Stimulated activated naive B cell treated with anti-CD40 and anti-IgM and Interleukin-4, amounts not matched to agents 10 μg/mL and 1 μg/mL and 100 μg/mL, for 72 hours (primary cell): ENCODE data around the gene MPG.
"Not testable (repeated sequence)": the region's sequence is repeated elsewhere in the genome, so short reads cannot be mapped to it uniquely, and the experiment has no call there.

Experiments
- ATAC-seq, 2 donors: fragments of 150-1000 bp; cut with Tn5 transposase; replicated peaks; 2 replicates each; pipeline ENCODE4 v1.10.0; 2021; ENCODE audit warnings: moderate library complexity in 1 of 2
- DNase-seq: peaks from one replicate; pipeline ENCODE4 v3.0.0; 2021
- H3K27ac Mint-ChIP-seq: one replicate; pipeline ENCODE4 v1.8.0; 2022; ENCODE audit warnings: mild to moderate bottlenecking, mixed read lengths
- H3K27me3 Mint-ChIP-seq, 2 donors: one replicate each; pipeline ENCODE4 v1.8.0; 2022; ENCODE audit warnings: mixed read lengths in 2 of 2
- H3K36me3 Mint-ChIP-seq, 2 donors: one replicate each; pipeline ENCODE4 v1.8.0; 2022; ENCODE audit warnings: mixed read lengths in 2 of 2, mild to moderate bottlenecking in 1 of 2
- H3K4me1 Mint-ChIP-seq, 2 donors: one replicate each; pipeline ENCODE4 v1.8.0; 2022; ENCODE audit warnings: mixed read lengths in 2 of 2, mild to moderate bottlenecking in 1 of 2
- H3K4me3 Mint-ChIP-seq, 2 donors: one replicate each; pipeline ENCODE4 v1.8.0; 2022; ENCODE audit warnings: mild to moderate bottlenecking in 2 of 2, mixed read lengths in 2 of 2, moderate library complexity in 1 of 2
- H3K9me3 Mint-ChIP-seq, 2 donors: one replicate each; pipeline ENCODE4 v1.8.0; 2022; ENCODE audit warnings: mixed read lengths in 2 of 2, mild to moderate bottlenecking in 1 of 2

MPG gene

GRCh38 chr16:112153-112840 is 34.3 kb downstream of the MPG start:
- no peak for DNase-seq
- Mint-ChIP-seq H3K27ac (no peak overlapping the region), H3K4me1 (peaks cover 6 to 12% of the 10 kb centered on the region in 2 donors), H3K4me3 (no peak overlapping the region), H3K36me3 (peaks cover 32 to 57% of the 10 kb centered on the region in 2 donors), H3K27me3 (no peaks in the 10 kb centered on the region), H3K9me3 (no peaks in the 10 kb centered on the region)
- ATAC-seq: no peak

- Mint-ChIP-seq H3K4me3 (no peak overlapping the region), H3K36me3 (peaks cover 35 to 52% of the 10 kb centered on the region in 2 donors), H3K27me3 (no peaks in the 10 kb centered on the region), H3K27ac (no peak overlapping the region), H3K4me1 (peaks cover 10 to 12% of the 10 kb centered on the region in 2 donors), H3K9me3 (no peaks in the 10 kb centered on the region)
- ATAC-seq: no peak
- no peak for DNase-seq
Measured at GRCh38 chr16:114327-114726, 36.3 kb downstream of the MPG start.

- Mint-ChIP-seq H3K4me1 (peaks cover 10 to 12% of the 10 kb centered on the region in 2 donors), H3K4me3 (no peak overlapping the region)
Measured at GRCh38 chr16:116015-116414, 38.0 kb downstream of the MPG start.

GRCh38 chr16:117379-118365 is 39.6 kb downstream of the MPG start:
- Mint-ChIP-seq H3K36me3 (peaks cover 25 to 38% of the 10 kb centered on the region in 2 donors), H3K27ac (no peak overlapping the region), H3K27me3 (no peaks in the 10 kb centered on the region), H3K4me1 (peaks cover 10 to 12% of the 10 kb centered on the region in 2 donors), H3K9me3 (no peaks in the 10 kb centered on the region), H3K4me3 (no peak overlapping the region)
- peak; percentile 34 for DNase-seq
- peak; percentile 88 for ATAC-seq

More at GRCh38 chr16:116015-116414, 38.0 kb downstream of the MPG start:
- no peaks in the 10 kb centered on the region for H3K27me3 Mint-ChIP-seq
- H3K36me3 Mint-ChIP-seq: peaks cover 36 to 47% of the 10 kb centered on the region in 2 donors
- ATAC-seq: no peak
- H3K27ac Mint-ChIP-seq: no peak overlapping the region
- DNase-seq: no peak
- H3K9me3 Mint-ChIP-seq: no peaks in the 10 kb centered on the region

- Mint-ChIP-seq H3K27ac (no peak overlapping the region), H3K9me3 (no peaks in the 10 kb centered on the region), H3K27me3 (no peaks in the 10 kb centered on the region), H3K36me3 (peaks cover 20 to 38% of the 10 kb centered on the region in 2 donors), H3K4me3 (no peak overlapping the region), H3K4me1 (peaks cover 6 to 9% of the 10 kb centered on the region in 2 donors)
- ATAC-seq: no peak
- no peak for DNase-seq
Measured at GRCh38 chr16:118857-119256, 40.8 kb downstream of the MPG start.

- Mint-ChIP-seq H3K27ac (no peak overlapping the region), H3K4me3 (no peak overlapping the region), H3K36me3 (peaks cover 18 to 38% of the 10 kb centered on the region in 2 donors), H3K27me3 (no peaks in the 10 kb centered on the region), H3K9me3 (no peaks in the 10 kb centered on the region), H3K4me1 (peaks cover 2 to 6% of the 10 kb centered on the region in 2 donors)
- ATAC-seq: no peak
- no peak for DNase-seq
Measured at GRCh38 chr16:119295-119694, 41.3 kb downstream of the MPG start.

GRCh38 chr16:119835-120491 is 41.9 kb downstream of the MPG start:
- no peaks in the 10 kb centered on the region for H3K27me3 Mint-ChIP-seq
- H3K27ac Mint-ChIP-seq: no peak overlapping the region
- ATAC-seq (no peak), DNase-seq (no peak)
- peaks cover 0 to 5% of the 10 kb centered on the region in 2 donors for H3K4me1 Mint-ChIP-seq
- no peak overlapping the region for H3K4me3 Mint-ChIP-seq
- H3K36me3 Mint-ChIP-seq: peaks cover 18 to 36% of the 10 kb centered on the region in 2 donors
- H3K9me3 Mint-ChIP-seq: no peaks in the 10 kb centered on the region

- H3K27ac Mint-ChIP-seq: no peak overlapping the region
- H3K4me3 Mint-ChIP-seq: no peak overlapping the region
- H3K4me1 Mint-ChIP-seq: peaks cover 0 to 7% of the 10 kb centered on the region in 2 donors
- DNase-seq (no peak), ATAC-seq (no peak)
- peaks cover 19 to 34% of the 10 kb centered on the region in 2 donors for H3K36me3 Mint-ChIP-seq
- no peaks in the 10 kb centered on the region for H3K27me3 Mint-ChIP-seq
- H3K9me3 Mint-ChIP-seq: no peaks in the 10 kb centered on the region
Measured at GRCh38 chr16:120756-121155, 42.7 kb downstream of the MPG start.

- Mint-ChIP-seq H3K4me3 (no peak overlapping the region), H3K9me3 (no peaks in the 10 kb centered on the region), H3K4me1 (peaks cover 0 to 9% of the 10 kb centered on the region in 2 donors), H3K27me3 (no peaks in the 10 kb centered on the region), H3K36me3 (peaks cover 15 to 28% of the 10 kb centered on the region in 2 donors), H3K27ac (no peak overlapping the region)
- no peak for DNase-seq
- ATAC-seq: no peak
Measured at GRCh38 chr16:122361-122760, 44.3 kb downstream of the MPG start.

GRCh38 chr16:123558-124350 is 45.7 kb downstream of the MPG start:
- DNase-seq, H3K4me3 Mint-ChIP-seq, ATAC-seq, H3K27me3 Mint-ChIP-seq, H3K9me3 Mint-ChIP-seq, H3K4me1 Mint-ChIP-seq, H3K27ac Mint-ChIP-seq: not testable (repeated sequence)
- peaks cover 11 to 23% of the 10 kb centered on the region in 2 donors for H3K36me3 Mint-ChIP-seq

- peaks cover 19 to 27% of the 10 kb centered on the region in 2 donors for H3K36me3 Mint-ChIP-seq
- no peaks in the 10 kb centered on the region for H3K9me3 Mint-ChIP-seq
- ATAC-seq (no peak), DNase-seq (no peak)
- H3K27me3 Mint-ChIP-seq: no peaks in the 10 kb centered on the region
- no peak overlapping the region for H3K27ac Mint-ChIP-seq
- H3K4me3 Mint-ChIP-seq: no peak overlapping the region
- peaks cover 5 to 8% of the 10 kb centered on the region in 2 donors for H3K4me1 Mint-ChIP-seq
Measured at GRCh38 chr16:125011-125410, 47.0 kb downstream of the MPG start.

GRCh38 chr16:129075-129474 is 51.0 kb downstream of the MPG start:
- ATAC-seq (no peak), DNase-seq (no peak)
- H3K9me3 Mint-ChIP-seq: no peaks in the 10 kb centered on the region
- no peak overlapping the region for H3K4me3 Mint-ChIP-seq
- peak overlapping the region; percentile 14 for H3K27ac Mint-ChIP-seq
- H3K4me1 Mint-ChIP-seq: peaks cover 13 to 14% of the 10 kb centered on the region in 2 donors
- H3K27me3 Mint-ChIP-seq: no peaks in the 10 kb centered on the region
- peaks cover 17 to 27% of the 10 kb centered on the region in 2 donors for H3K36me3 Mint-ChIP-seq

GRCh38 chr16:130533-131173 is 52.6 kb downstream of the MPG start:
- Mint-ChIP-seq H3K27ac (no peak overlapping the region), H3K4me3 (no peak overlapping the region), H3K9me3 (no peaks in the 10 kb centered on the region), H3K4me1 (peaks cover 15 to 25% of the 10 kb centered on the region in 2 donors), H3K27me3 (no peaks in the 10 kb centered on the region), H3K36me3 (peaks cover 16 to 31% of the 10 kb centered on the region in 2 donors)
- DNase-seq (no peak), ATAC-seq (no peak)
